ENCODE results near the gene MAP3K4.

- TF ChIP-seq CTCF (IDR thresholded peaks at IDR 0.05): no peak
- TF ChIP-seq POLR2AphosphoS5 (IDR thresholded peaks at IDR 0.05): no peak
- no peak for TF ChIP-seq POLR2A (IDR thresholded peaks at IDR 0.05)
- no peak for TF ChIP-seq EP300 (IDR thresholded peaks at IDR 0.05)
Measured at GRCh38 chr6:161128680-161129196, 137.2 kb downstream of the MAP3K4 start.
